Loucy (cell line): ENCODE data around the gene MPV17.
A peak's percentile ranks its signal among the peaks of the same experiment; 100 is the strongest.
"Not testable (repeated sequence)": the region's sequence is repeated elsewhere in the genome, so short reads cannot be mapped to it uniquely, and the experiment has no call there.

Source experiments
- H2AFZ ChIP-seq: fragments of 200-600 bp; sonication (generic); 2 replicates; pipeline ENCODE4 v1.6.0; 2016; ENCODE audit warnings: antibody characterized with exemption, mild to moderate bottlenecking, low read length, moderate library complexity
- H3F3A ChIP-seq: fragments of 200-600 bp; 2 replicates; pipeline ENCODE4 v1.6.0; 2016; ENCODE audit warnings: antibody characterized with exemption, low read depth, mild to moderate bottlenecking
- H3K27me3 ChIP-seq: fragments of 200-600 bp; sonication (generic); 2 replicates; pipeline ENCODE4 v1.6.1; 2014; ENCODE audit warnings: low read length, mild to moderate bottlenecking; ENCODE audit not compliant: insufficient read depth, poor library complexity, severe bottlenecking
- H3K36me3 ChIP-seq: fragments of 200-600 bp; sonication (generic); 2 replicates; pipeline ENCODE4 v1.6.1; 2016; ENCODE audit warnings: low read length; ENCODE audit not compliant: insufficient read depth
- H3K4me1 ChIP-seq: fragments of 200-600 bp; sonication (generic); 2 replicates; pipeline ENCODE4 v1.5.1; 2014; ENCODE audit warnings: low read length, mild to moderate bottlenecking; ENCODE audit not compliant: insufficient read depth, poor library complexity, severe bottlenecking
- H3K4me2 ChIP-seq: fragments of 200-600 bp; sonication (generic); 2 replicates; pipeline ENCODE4 v1.6.0; 2014; ENCODE audit warnings: antibody characterized with exemption, low read length, low read depth, mild to moderate bottlenecking; ENCODE audit not compliant: poor library complexity, severe bottlenecking
- H3K4me3 ChIP-seq: fragments of 200-600 bp; sonication (generic); 2 replicates; pipeline ENCODE4 v1.5.1; 2014; ENCODE audit warnings: low read length, mild to moderate bottlenecking, mixed read lengths; ENCODE audit not compliant: poor library complexity, severe bottlenecking
- H3K79me2 ChIP-seq: fragments of 200-600 bp; sonication (generic); 2 replicates; pipeline ENCODE4 v1.6.1; 2014; ENCODE audit warnings: low read length; ENCODE audit not compliant: insufficient read depth
- H3K9ac ChIP-seq: fragments of 200-600 bp; sonication (generic); 2 replicates; pipeline ENCODE4 v1.6.0; 2014; ENCODE audit warnings: mild to moderate bottlenecking, low read depth, low read length, moderate library complexity; ENCODE audit not compliant: poor library complexity, severe bottlenecking
- H3K9me2 ChIP-seq: fragments of 200-600 bp; sonication (generic); replicated peaks from 2 replicates; pipeline ENCODE4 v1.6.1; 2016; ENCODE audit warnings: low read depth, low read length, mixed read lengths
- H3K9me3 ChIP-seq: fragments of 200-600 bp; sonication (generic); 2 replicates; pipeline ENCODE4 v1.6.1; 2014; ENCODE audit warnings: mild to moderate bottlenecking, antibody characterized with exemption, low read length, low read depth; ENCODE audit not compliant: insufficient read depth
- H4K20me1 ChIP-seq: fragments of 200-600 bp; sonication (generic); 2 replicates; pipeline ENCODE4 v1.6.0; 2014; ENCODE audit warnings: antibody characterized with exemption, low read length, mild to moderate bottlenecking; ENCODE audit not compliant: insufficient read depth, poor library complexity, severe bottlenecking
- CTCF ChIP-seq: fragments of 200-600 bp; sonication (generic); conservative IDR thresholded peaks from 2 replicates; pipeline ENCODE4 v1.5.1; 2014; ENCODE audit warnings: mild to moderate bottlenecking, antibody characterized with exemption, low read length
- EZH2phosphoT487 ChIP-seq: fragments of 200-600 bp; IDR thresholded peaks from 2 replicates; pipeline ENCODE4 v1.6.1; 2018; ENCODE audit warnings: antibody characterized with exemption, mild to moderate bottlenecking, moderate library complexity, borderline replicate concordance

The MPV17 gene

DNA sequence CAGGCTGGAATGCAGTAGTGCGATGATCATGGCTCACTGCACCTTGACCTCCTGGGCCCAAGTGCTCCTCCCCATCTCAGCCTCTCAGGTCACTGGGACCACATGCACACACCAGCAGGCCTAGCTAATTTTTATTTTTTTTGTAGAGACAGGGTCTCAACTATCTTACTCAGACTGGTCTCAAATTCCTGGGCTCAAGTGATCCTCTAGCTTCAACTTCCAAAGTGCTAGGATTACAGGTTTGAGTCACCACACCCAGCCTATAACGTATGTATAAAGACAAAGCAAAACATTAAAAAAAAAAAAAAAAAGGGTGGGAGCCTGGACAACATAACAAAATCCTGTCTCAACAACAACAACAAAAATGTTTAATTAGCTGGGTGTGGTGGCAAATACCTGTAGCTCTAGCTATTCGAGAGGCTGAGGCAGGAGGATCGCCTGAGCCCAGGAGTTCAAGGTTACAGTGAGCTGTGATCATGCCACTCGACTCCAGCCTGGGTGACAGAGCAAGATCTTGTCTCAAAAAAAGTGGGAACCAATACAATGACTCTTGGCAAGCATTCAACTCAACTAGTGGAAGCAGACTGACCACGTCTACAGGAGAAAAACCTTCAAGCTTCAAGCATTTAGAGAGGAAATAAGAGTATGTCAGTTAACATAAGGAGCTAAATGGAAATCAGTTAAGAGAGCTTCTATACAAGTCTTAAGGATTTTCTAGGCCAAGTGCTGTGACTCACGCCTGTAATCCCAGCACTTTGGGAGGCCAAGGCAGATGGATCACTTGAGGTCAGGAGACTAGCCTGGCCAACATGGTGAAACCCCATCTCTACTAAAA is 31.1 kb upstream of the MPV17 start:
- H3K9ac ChIP-seq: no peak overlapping the region
- H3F3A ChIP-seq: 0 out of 2 replicates have a peak, but pooled peaks cover 2% of the 10 kb centered on the region
- no peaks in the 10 kb centered on the region for H3K27me3 ChIP-seq
- no peaks in the 10 kb centered on the region for H3K9me2 ChIP-seq
- TF ChIP-seq EZH2phosphoT487 (no peak), CTCF (no peak)
- H3K4me3 ChIP-seq: peak overlapping the region; percentile 93
- H3K79me2 ChIP-seq: peaks cover 89% of the 10 kb centered on the region
- H3K4me2 ChIP-seq: peak overlapping the region; percentile 98
- H2AFZ ChIP-seq: no peak overlapping the region
- H3K9me3 ChIP-seq: no peaks in the 10 kb centered on the region
- H3K36me3 ChIP-seq: no peaks in the 10 kb centered on the region
- peaks cover 26% of the 10 kb centered on the region for H4K20me1 ChIP-seq
- peaks cover 26% of the 10 kb centered on the region for H3K4me1 ChIP-seq

DNA sequence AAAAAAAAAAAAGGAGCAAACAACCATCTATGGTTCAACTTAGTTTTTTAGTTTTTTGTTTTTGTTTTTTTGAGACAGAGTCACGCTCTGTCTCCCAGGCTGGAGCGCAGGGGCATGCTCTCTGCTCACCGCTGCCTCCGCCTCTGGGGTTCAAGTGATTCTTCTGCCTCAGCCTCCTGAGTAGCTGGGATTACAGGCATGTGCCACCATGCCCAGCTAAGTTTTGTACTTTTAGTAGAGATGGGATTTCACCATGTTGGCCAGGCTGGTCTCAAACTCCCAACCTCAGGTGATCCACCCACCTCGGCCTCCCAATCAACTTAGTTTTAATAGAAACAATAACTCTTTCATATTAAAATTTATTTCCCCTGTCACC is 30.5 kb upstream of the MPV17 start:
- Histone ChIP-seq H3K79me2 (peaks cover 88% of the 10 kb centered on the region), H3K4me2 (peak overlapping the region; percentile 98), H4K20me1 (peaks cover 26% of the 10 kb centered on the region), H3K4me1 (peaks cover 26% of the 10 kb centered on the region)
- H3K9me3 ChIP-seq, H3K4me3 ChIP-seq, H3K27me3 ChIP-seq, H3F3A ChIP-seq, H3K9ac ChIP-seq, H2AFZ ChIP-seq, H3K36me3 ChIP-seq, H3K9me2 ChIP-seq: not testable (repeated sequence)

DNA sequence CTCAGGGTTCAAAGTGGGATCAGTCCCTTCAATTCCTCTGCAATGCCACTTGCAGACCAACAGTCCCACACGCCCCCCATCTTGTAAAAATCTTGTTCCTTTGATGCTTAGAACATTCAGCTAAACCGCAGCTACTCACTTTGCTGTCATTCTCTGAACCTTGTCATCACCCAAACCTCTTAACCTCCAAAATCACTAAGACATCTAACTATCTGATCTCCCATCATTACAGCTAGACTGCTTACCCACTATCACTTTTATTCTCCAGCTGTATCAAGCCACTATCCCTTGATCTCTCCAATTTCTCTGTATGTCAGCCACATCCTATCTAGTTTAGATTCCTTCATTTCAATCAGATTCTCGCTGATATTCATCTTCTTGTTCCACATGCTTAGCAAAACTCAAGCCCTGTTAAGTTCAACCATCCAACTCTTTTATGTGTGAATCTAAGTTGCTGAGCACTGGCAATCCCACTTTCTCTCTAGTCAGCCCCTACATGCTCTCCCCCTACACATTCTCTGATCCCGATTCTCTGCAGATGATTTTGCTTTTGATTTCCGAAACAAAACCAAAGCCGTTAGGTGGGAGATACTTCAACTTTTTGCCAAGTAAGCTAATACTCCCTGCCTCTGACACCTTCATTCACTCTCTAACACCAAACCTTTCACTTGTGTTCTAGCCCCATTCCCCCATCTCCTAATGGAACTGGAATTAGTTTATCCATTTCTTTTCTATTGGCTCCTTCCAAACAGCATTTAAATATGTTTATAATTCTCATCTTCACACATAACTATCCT is 29.1 kb upstream of the MPV17 start:
- no peaks in the 10 kb centered on the region for H3K27me3 ChIP-seq
- no peaks in the 10 kb centered on the region for H3K36me3 ChIP-seq
- peaks cover 18% of the 10 kb centered on the region for H3K4me1 ChIP-seq
- peak overlapping the region; percentile 32 for H3K4me2 ChIP-seq
- no peaks in the 10 kb centered on the region for H3K9me3 ChIP-seq
- 0 out of 2 replicates have a peak, but pooled peaks cover 2% of the 10 kb centered on the region for H3F3A ChIP-seq
- H3K4me3 ChIP-seq: no peak overlapping the region
- peaks cover 34% of the 10 kb centered on the region for H4K20me1 ChIP-seq
- no peak for TF ChIP-seq EZH2phosphoT487
- no peak for TF ChIP-seq CTCF
- no peak overlapping the region for H3K9ac ChIP-seq
- no peak overlapping the region for H2AFZ ChIP-seq
- H3K9me2 ChIP-seq: no peaks in the 10 kb centered on the region
- peaks cover 88% of the 10 kb centered on the region for H3K79me2 ChIP-seq
